CD14-positive monocyte (primary cell): Measurements from ENCODE around the gene FBXO48. TPM values are rescaled to one million over a fixed set of nuclear protein-coding genes. Genes with fewer than 3 reads are reported as not detected.
A peak's percentile ranks its signal among the peaks of the same experiment; 100 is the strongest.

Experiments used
- DNase-seq, 3 donors: peaks; one replicate each; pipeline ENCODE4 v3.0.0-alpha.2; 2011 to 2022
- H2AFZ ChIP-seq: 2 replicates; pipeline ENCODE4 v1.6.0; 2012; ENCODE audit warnings: mild to moderate bottlenecking, low read depth, low read length, inconsistent platforms; ENCODE audit not compliant: insufficient read depth, poor library complexity, severe bottlenecking
- H3K27ac ChIP-seq, 2 donors: 1 replicate in 1 of 2; 2 replicates in 1 of 2; pipeline ENCODE4 v1.5.1; 2012 to 2013; ENCODE audit warnings: low read length in 2 of 2, control low read depth in 1 of 2, inconsistent platforms in 1 of 2, low read depth in 1 of 2, mild to moderate bottlenecking in 1 of 2
- H3K27me3 ChIP-seq, 2 donors: one replicate each; pipeline versions ENCODE4 v1.6.0 to v1.6.1; 2011 to 2013; ENCODE audit warnings: low read length in 2 of 2; ENCODE audit not compliant: control insufficient read depth in 2 of 2, insufficient read depth in 2 of 2
- H3K36me3 ChIP-seq, 2 donors: replicated peaks in 1 of 2; 1 replicate in 1 of 2; 2 replicates in 1 of 2; pipeline versions ENCODE4 v1.5.1 to v1.6.1; 2012 to 2013; ENCODE audit warnings: low read length in 2 of 2, control low read depth in 1 of 2, inconsistent platforms in 1 of 2, mild to moderate bottlenecking in 1 of 2; ENCODE audit not compliant: insufficient read depth in 2 of 2, control insufficient read depth in 1 of 2
- H3K4me1 ChIP-seq, 2 donors: 1 replicate in 1 of 2; 2 replicates in 1 of 2; pipeline versions ENCODE4 v1.5.1 to v1.6.1; 2012 to 2013; ENCODE audit warnings: low read length in 2 of 2, control low read depth in 1 of 2, inconsistent platforms in 1 of 2, mild to moderate bottlenecking in 1 of 2, moderate library complexity in 1 of 2; ENCODE audit not compliant: insufficient read depth in 2 of 2, control insufficient read depth in 1 of 2
- H3K4me2 ChIP-seq: replicated peaks from 2 replicates; pipeline ENCODE3; 2012; ENCODE audit warnings: low read length, moderate library complexity, mild to moderate bottlenecking; ENCODE audit not compliant: poor library complexity, severe bottlenecking; ENCODE audit errors: extremely low read depth
- H3K4me3 ChIP-seq, 3 experiments: fragments of 200-600 bp in 1 of 3; sonication (generic) in 1 of 3; replicated peaks in 1 of 3; 1 replicate in 2 of 3; 2 replicates in 1 of 3; pipeline ENCODE4 v1.5.1; 2011 to 2013; ENCODE audit warnings: low read length in 3 of 3, mild to moderate bottlenecking in 3 of 3, control low read depth in 2 of 3, low read depth in 2 of 3, inconsistent platforms in 1 of 3, moderate library complexity in 1 of 3
- H3K79me2 ChIP-seq: 2 replicates; pipeline ENCODE4 v1.6.0; 2012; ENCODE audit warnings: mild to moderate bottlenecking, control low read depth, inconsistent platforms, low read length, moderate library complexity; ENCODE audit not compliant: insufficient read depth
- H3K9ac ChIP-seq: 2 replicates; pipeline ENCODE4 v1.6.0; 2017; ENCODE audit warnings: low read length, mild to moderate bottlenecking; ENCODE audit not compliant: insufficient read depth, poor library complexity, severe bottlenecking
- H3K9me3 ChIP-seq, 2 donors: replicated peaks in 1 of 2; 1 replicate in 1 of 2; 2 replicates in 1 of 2; pipeline versions ENCODE4 v1.5.1 to v1.6.1; 2012 to 2013; ENCODE audit warnings: low read length in 2 of 2, control low read depth in 1 of 2; ENCODE audit not compliant: control insufficient read depth in 1 of 2, insufficient read depth in 1 of 2
- H4K20me1 ChIP-seq: 2 replicates; pipeline ENCODE4 v1.6.0; 2012; ENCODE audit warnings: mild to moderate bottlenecking, low read length, control low read depth, moderate library complexity; ENCODE audit not compliant: insufficient read depth
- H3K27ac Mint-ChIP-seq, 7 donors: one replicate each; pipeline ENCODE4 v1.8.0; 2020; ENCODE audit warnings: mild to moderate bottlenecking in 7 of 7, mixed read lengths in 7 of 7, moderate library complexity in 6 of 7, inconsistent platforms in 2 of 7
- H3K27me3 Mint-ChIP-seq, 3 donors: one replicate each; pipeline ENCODE4 v1.8.0; 2021 to 2022; ENCODE audit warnings: low read depth in 3 of 3, mild to moderate bottlenecking in 3 of 3, mixed read lengths in 3 of 3, moderate library complexity in 3 of 3, inconsistent platforms in 1 of 3
- H3K36me3 Mint-ChIP-seq, 2 donors: one replicate each; pipeline ENCODE4 v1.8.0; 2020; ENCODE audit warnings: mixed read lengths in 2 of 2, inconsistent platforms in 1 of 2, mild to moderate bottlenecking in 1 of 2
- H3K4me1 Mint-ChIP-seq: one replicate; pipeline ENCODE4 v1.8.0; 2020; ENCODE audit warnings: mild to moderate bottlenecking, mixed read lengths
- H3K4me3 Mint-ChIP-seq, 2 donors: one replicate each; pipeline ENCODE4 v1.8.0; 2020; ENCODE audit warnings: mild to moderate bottlenecking in 2 of 2, mixed read lengths in 2 of 2, moderate library complexity in 1 of 2
- H3K9me3 Mint-ChIP-seq, 7 donors: one replicate each; pipeline ENCODE4 v1.8.0; 2020 to 2022; ENCODE audit warnings: mixed read lengths in 7 of 7, mild to moderate bottlenecking in 6 of 7, moderate library complexity in 6 of 7, inconsistent platforms in 2 of 7
- WGBS: methylation state at CpG from one replicate; pipeline ENCODE4 v1.1.5; 2013; ENCODE audit warnings: missing lambda C conversion rate; ENCODE audit not compliant: insufficient coverage; 5-methylcytosine and 5-hydroxymethylcytosine counted together
- intact Hi-C, 2 donors: fragments of 100-400 bp; cut with micrococcal nuclease; formaldehyde crosslinking; loops; one replicate each; pipeline versions ENCODE4 v1.15.0 to v1.15.1; 2023
- polyA plus RNA-seq, 3 donors: library from polyadenylated mRNA; depleted of rRNA in 1 of 3; unstranded in 2 of 3; stranded (reverse) in 1 of 3; fragments of 300-500 nt in 2 of 3; fragments of >200 nt in 1 of 3; fragmentation: Illumina TruSeq in 2 of 3; gene quantifications; 1 replicate in 2 of 3; 2 replicates in 1 of 3; pipeline ENCODE4 v1.2.3, GENCODE V29; 2012 to 2021
- TF ChIP-seq, protein P1 (sequence below): fragments of 200-600 bp; IDR thresholded peaks from one replicate; pipeline ENCODE4 v1.8.0; 2022; ENCODE audit warnings: antibody characterized with exemption, mild to moderate bottlenecking

The FBXO48 gene
- polyA plus RNA-seq, 3 donors: 0.08 to 0.85 (median 0.31) TPM

DNA sequence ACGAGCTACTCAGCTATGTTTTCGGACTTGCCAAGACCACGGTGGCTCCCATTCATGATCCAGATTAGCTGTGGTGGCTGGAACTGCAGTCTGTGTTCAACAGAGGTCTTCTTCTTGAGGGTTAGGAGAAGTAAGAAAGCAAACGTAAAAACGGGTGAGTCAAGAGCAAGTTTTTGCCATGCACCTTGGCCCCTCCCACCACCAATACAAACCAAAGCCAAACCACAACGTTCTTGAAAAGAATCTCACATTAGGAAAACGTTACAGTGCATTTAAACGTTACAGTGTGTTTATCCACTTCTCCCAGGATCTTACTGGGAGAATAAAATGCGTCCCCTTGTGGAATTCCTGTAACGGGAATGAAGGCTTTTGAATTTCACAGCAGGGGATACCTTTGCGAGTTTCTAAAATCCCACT is 725 bp downstream of the FBXO48 start:
- H3K27me3 ChIP-seq: no peaks in the 10 kb centered on the region
- no peaks in the 10 kb centered on the region for H3K9me3 Mint-ChIP-seq
- H3K4me1 ChIP-seq: peaks cover 20 to 29% of the 10 kb centered on the region in 2 donors
- H3K4me3 ChIP-seq: peak overlapping the region; percentile 78 to 99 (median 82)
- peak overlapping the region; percentile 95 for H2AFZ ChIP-seq
- no peaks in the 10 kb centered on the region for H3K36me3 ChIP-seq
- intact Hi-C loops: loop anchor here (5.0 to 10.0 kb wide), 5 partner anchors 128 to 441 kb away; partner anchors contain the start of gene ARHGAP25 (in 1 of the 2)
- H3K4me1 Mint-ChIP-seq: peaks cover 29% of the 10 kb centered on the region
- peaks cover 0 to 2% (median 1%) of the 10 kb centered on the region in 3 donors for H3K27me3 Mint-ChIP-seq
- H3K27ac Mint-ChIP-seq: peak overlapping the region; percentile 92 to 96 (median 94)
- 0% methylated on average over 3 of the region's 11 CpGs for whole genome bisulfite sequencing
- H3K27ac ChIP-seq: peak overlapping the region; percentile 73 to 89
- H4K20me1 ChIP-seq: no peaks in the 10 kb centered on the region
- TF ChIP-seq, protein P1, sequence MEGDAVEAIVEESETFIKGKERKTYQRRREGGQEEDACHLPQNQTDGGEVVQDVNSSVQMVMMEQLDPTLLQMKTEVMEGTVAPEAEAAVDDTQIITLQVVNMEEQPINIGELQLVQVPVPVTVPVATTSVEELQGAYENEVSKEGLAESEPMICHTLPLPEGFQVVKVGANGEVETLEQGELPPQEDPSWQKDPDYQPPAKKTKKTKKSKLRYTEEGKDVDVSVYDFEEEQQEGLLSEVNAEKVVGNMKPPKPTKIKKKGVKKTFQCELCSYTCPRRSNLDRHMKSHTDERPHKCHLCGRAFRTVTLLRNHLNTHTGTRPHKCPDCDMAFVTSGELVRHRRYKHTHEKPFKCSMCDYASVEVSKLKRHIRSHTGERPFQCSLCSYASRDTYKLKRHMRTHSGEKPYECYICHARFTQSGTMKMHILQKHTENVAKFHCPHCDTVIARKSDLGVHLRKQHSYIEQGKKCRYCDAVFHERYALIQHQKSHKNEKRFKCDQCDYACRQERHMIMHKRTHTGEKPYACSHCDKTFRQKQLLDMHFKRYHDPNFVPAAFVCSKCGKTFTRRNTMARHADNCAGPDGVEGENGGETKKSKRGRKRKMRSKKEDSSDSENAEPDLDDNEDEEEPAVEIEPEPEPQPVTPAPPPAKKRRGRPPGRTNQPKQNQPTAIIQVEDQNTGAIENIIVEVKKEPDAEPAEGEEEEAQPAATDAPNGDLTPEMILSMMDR: no peak
- peaks cover 12% of the 10 kb centered on the region for H3K79me2 ChIP-seq
- DNase-seq: peak; percentile 64 to 75 (median 70)
- peak overlapping the region; percentile 100 for H3K4me2 ChIP-seq
- peaks cover 2 to 4% of the 10 kb centered on the region in 2 donors for H3K36me3 Mint-ChIP-seq
- peak overlapping the region; percentile 88 for H3K9ac ChIP-seq
- no peaks in the 10 kb centered on the region for H3K9me3 ChIP-seq
- peak overlapping the region; percentile 90 to 96 for H3K4me3 Mint-ChIP-seq

DNA sequence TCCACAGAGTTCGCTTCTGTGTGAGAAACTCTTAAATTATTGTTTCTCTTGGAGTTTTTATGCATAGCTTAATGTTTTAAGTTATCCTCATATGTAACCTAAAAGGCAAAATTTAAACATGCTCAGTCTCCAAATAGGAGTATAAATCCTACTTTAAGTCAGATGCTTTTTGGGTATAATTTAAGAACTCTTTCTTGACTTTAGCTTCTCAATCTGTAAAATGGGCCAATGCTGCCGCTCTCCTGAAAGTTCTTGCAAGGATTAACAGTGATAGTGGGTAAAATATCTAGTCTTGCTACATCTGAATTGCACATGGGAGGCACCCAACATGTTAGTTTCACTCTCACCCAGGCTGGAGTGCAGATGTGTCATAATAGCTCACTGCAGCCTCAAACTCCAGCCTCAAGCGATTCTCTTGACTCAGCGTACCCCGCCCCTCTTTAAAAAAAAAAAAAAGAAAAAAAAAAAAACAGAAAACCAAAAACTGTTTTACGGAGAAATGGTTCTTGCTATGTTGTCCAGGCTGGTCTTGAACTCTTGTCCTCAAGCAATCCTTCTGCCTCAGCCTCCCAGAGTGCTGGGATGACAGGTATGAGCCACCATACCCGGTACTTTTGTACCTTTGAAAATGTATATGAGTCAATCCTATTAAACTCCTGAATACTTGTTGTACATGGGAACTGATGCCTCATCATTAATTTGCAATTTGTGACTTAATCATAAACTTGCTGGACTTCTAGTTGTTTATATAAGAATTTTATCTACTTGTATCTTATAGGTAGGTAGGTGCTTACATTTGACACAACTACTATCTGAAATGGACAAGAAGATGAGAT is 1.8 kb downstream of the FBXO48 start:
- peaks cover 12% of the 10 kb centered on the region for H3K79me2 ChIP-seq
- peaks cover 20 to 29% of the 10 kb centered on the region in 2 donors for H3K4me1 ChIP-seq
- TF ChIP-seq, protein P1: no peak
- DNase-seq: peak; percentile 41 to 67 (median 55)
- no peaks in the 10 kb centered on the region for H3K36me3 ChIP-seq
- WGBS: no CpG with 5 or more reads among the region's 7 CpGs
- H3K4me2 ChIP-seq: peak overlapping the region; percentile 100
- no peaks in the 10 kb centered on the region for H3K9me3 Mint-ChIP-seq
- peak overlapping the region in 5 of 7 donors; percentile 11 to 96 (median 77) for H3K27ac Mint-ChIP-seq
- H3K4me3 Mint-ChIP-seq: no peak overlapping the region
- H3K27me3 ChIP-seq: no peaks in the 10 kb centered on the region
- H3K4me1 Mint-ChIP-seq: peaks cover 29% of the 10 kb centered on the region
- no peak overlapping the region for H2AFZ ChIP-seq
- H3K4me3 ChIP-seq: no peak overlapping the region
- peak overlapping the region in 1 of 2 donors; percentile 89 for H3K27ac ChIP-seq
- intact Hi-C loops: loop anchor here (5.0 to 10.0 kb wide), 5 partner anchors 130 to 442 kb away; partner anchors contain the start of gene ARHGAP25 (in 1 of the 2)
- peaks cover 2 to 6% of the 10 kb centered on the region in 2 donors for H3K36me3 Mint-ChIP-seq
- no peaks in the 10 kb centered on the region for H3K9me3 ChIP-seq
- no peaks in the 10 kb centered on the region for H4K20me1 ChIP-seq
- no peak overlapping the region for H3K9ac ChIP-seq
- H3K27me3 Mint-ChIP-seq: peaks cover 0 to 2% (median 1%) of the 10 kb centered on the region in 3 donors
